ENCODE data around the gene FBXL7. TPM values are rescaled to one million over a fixed set of nuclear protein-coding genes. Genes with fewer than 3 reads are reported as not detected.

Gene FBXL7
- total and polyA plus RNA-seq, 4 donors = 0.24 to 1.4 (median 1.2) TPM

DNA sequence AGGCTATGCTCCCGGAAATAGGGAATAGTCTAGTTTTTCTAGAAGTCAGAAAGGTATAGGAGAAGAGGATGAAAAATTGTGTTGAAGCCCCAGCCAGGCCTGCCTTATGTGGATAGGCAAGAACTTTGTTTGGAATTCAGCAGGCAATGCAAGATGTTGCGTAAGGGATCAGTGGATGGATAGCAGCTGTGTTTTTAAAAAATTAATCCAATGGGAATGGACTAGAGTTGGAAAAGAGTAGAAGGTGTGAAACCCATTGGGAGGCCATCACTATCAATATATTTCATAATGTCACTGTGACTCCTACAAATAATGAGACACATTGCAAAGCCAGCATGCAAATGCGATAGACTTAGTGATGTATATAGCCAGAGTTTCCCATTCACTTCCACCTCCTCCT lies 397.7 kb downstream of the FBXL7 start:
- TF ChIP-seq, protein P1, sequence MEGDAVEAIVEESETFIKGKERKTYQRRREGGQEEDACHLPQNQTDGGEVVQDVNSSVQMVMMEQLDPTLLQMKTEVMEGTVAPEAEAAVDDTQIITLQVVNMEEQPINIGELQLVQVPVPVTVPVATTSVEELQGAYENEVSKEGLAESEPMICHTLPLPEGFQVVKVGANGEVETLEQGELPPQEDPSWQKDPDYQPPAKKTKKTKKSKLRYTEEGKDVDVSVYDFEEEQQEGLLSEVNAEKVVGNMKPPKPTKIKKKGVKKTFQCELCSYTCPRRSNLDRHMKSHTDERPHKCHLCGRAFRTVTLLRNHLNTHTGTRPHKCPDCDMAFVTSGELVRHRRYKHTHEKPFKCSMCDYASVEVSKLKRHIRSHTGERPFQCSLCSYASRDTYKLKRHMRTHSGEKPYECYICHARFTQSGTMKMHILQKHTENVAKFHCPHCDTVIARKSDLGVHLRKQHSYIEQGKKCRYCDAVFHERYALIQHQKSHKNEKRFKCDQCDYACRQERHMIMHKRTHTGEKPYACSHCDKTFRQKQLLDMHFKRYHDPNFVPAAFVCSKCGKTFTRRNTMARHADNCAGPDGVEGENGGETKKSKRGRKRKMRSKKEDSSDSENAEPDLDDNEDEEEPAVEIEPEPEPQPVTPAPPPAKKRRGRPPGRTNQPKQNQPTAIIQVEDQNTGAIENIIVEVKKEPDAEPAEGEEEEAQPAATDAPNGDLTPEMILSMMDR (IDR thresholded peaks at IDR 0.05; ENCODE audit: low read depth, low read length, missing input control) = no peak
- no peak for TF ChIP-seq FOXA1 (IDR thresholded peaks at IDR 0.05)
- TF ChIP-seq, protein P2, sequence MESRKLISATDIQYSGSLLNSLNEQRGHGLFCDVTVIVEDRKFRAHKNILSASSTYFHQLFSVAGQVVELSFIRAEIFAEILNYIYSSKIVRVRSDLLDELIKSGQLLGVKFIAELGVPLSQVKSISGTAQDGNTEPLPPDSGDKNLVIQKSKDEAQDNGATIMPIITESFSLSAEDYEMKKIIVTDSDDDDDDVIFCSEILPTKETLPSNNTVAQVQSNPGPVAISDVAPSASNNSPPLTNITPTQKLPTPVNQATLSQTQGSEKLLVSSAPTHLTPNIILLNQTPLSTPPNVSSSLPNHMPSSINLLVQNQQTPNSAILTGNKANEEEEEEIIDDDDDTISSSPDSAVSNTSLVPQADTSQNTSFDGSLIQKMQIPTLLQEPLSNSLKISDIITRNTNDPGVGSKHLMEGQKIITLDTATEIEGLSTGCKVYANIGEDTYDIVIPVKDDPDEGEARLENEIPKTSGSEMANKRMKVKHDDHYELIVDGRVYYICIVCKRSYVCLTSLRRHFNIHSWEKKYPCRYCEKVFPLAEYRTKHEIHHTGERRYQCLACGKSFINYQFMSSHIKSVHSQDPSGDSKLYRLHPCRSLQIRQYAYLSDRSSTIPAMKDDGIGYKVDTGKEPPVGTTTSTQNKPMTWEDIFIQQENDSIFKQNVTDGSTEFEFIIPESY (IDR thresholded peaks at IDR 0.05) = no peak
- TF ChIP-seq RXRA (IDR thresholded peaks at IDR 0.05) = no peak
- TF ChIP-seq RAD21 (IDR thresholded peaks at IDR 0.05) = no peak
- TF ChIP-seq NR2F2 (IDR thresholded peaks at IDR 0.05) = no peak
- TF ChIP-seq EGR1 (IDR thresholded peaks at IDR 0.05; ENCODE audit: low read depth in 2 of 2) = no peak
- TF ChIP-seq YY1 (IDR thresholded peaks at IDR 0.05) = no peak
- TF ChIP-seq, protein P3, sequence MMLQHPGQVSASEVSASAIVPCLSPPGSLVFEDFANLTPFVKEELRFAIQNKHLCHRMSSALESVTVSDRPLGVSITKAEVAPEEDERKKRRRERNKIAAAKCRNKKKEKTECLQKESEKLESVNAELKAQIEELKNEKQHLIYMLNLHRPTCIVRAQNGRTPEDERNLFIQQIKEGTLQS (IDR thresholded peaks at IDR 0.05) = no peak
- TF ChIP-seq HNF4A (conservative IDR thresholded peaks at IDR 0.05) = no peak
- TF ChIP-seq, protein P4, sequence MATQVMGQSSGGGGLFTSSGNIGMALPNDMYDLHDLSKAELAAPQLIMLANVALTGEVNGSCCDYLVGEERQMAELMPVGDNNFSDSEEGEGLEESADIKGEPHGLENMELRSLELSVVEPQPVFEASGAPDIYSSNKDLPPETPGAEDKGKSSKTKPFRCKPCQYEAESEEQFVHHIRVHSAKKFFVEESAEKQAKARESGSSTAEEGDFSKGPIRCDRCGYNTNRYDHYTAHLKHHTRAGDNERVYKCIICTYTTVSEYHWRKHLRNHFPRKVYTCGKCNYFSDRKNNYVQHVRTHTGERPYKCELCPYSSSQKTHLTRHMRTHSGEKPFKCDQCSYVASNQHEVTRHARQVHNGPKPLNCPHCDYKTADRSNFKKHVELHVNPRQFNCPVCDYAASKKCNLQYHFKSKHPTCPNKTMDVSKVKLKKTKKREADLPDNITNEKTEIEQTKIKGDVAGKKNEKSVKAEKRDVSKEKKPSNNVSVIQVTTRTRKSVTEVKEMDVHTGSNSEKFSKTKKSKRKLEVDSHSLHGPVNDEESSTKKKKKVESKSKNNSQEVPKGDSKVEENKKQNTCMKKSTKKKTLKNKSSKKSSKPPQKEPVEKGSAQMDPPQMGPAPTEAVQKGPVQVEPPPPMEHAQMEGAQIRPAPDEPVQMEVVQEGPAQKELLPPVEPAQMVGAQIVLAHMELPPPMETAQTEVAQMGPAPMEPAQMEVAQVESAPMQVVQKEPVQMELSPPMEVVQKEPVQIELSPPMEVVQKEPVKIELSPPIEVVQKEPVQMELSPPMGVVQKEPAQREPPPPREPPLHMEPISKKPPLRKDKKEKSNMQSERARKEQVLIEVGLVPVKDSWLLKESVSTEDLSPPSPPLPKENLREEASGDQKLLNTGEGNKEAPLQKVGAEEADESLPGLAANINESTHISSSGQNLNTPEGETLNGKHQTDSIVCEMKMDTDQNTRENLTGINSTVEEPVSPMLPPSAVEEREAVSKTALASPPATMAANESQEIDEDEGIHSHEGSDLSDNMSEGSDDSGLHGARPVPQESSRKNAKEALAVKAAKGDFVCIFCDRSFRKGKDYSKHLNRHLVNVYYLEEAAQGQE (IDR thresholded peaks at IDR 0.05) = no peak
- H3K4me3 ChIP-seq (ENCODE audit: low read depth in 1 of 3, low read length in 3 of 3) = no peak overlapping the region

DNA sequence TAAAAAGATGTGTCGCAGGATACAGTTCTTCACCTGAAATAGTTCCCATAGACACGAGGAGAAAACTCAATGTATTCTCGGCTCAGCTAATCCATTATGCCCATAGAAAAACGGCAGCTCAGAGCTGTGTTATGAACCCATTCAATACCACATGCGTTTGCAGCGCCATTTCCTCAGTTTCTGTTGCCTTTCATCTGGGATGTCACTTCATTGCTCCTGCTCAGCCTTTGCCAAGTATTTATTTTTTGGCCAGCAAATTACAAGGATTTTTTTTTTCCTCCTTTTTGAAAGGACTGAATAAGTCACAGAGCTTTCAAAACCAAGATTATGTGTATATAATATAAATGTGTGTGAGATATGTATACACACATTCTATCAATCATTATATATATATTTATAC lies 398.7 kb downstream of the FBXL7 start:
- Histone ChIP-seq H3K27ac (ENCODE audit: low read depth in 1 of 2, low read length in 2 of 2) (no peak overlapping the region), H3K36me3 (ENCODE audit: control insufficient read depth in 4 of 4, insufficient read depth in 3 of 4, low read depth in 1 of 4, low read length in 3 of 4) (no peaks in the 10 kb centered on the region), H3K4me1 (ENCODE audit: control insufficient read depth in 4 of 4, insufficient read depth in 4 of 4, low read length in 3 of 4) (no peaks in the 10 kb centered on the region), H3K9ac (ENCODE audit: low read depth in 1 of 2, low read length in 2 of 2) (no peak overlapping the region), H3K27me3 (ENCODE audit: control insufficient read depth in 4 of 4, insufficient read depth in 4 of 4, low read length in 3 of 4) (no peaks in the 10 kb centered on the region), H3K4me3 (ENCODE audit: low read depth in 1 of 3, low read length in 3 of 3) (no peak overlapping the region), H3K9me3 (ENCODE audit: control insufficient read depth in 4 of 4, low read length in 3 of 4) (no peaks in the 10 kb centered on the region)
- no peak for DNase-seq (ENCODE audit: low spot score)
- 91% methylated on average over 6 of the region's 6 CpGs for WGBS
- TF ChIP-seq TAF1 (conservative IDR thresholded peaks at IDR 0.05) (no peak), JUND (IDR thresholded peaks at IDR 0.05) (no peak), SP1 (IDR thresholded peaks at IDR 0.05) (no peak), YY1 (IDR thresholded peaks at IDR 0.05) (no peak), NR2F2 (IDR thresholded peaks at IDR 0.05) (no peak), FOXA2 (IDR thresholded peaks at IDR 0.05) (no peak), RAD21 (IDR thresholded peaks at IDR 0.05) (no peak), RXRA (IDR thresholded peaks at IDR 0.05) (no peak)
- TF ChIP-seq, protein P3 (IDR thresholded peaks at IDR 0.05) = no peak
- TF ChIP-seq, protein P2 (IDR thresholded peaks at IDR 0.05) = no peak
- TF ChIP-seq, protein P5, sequence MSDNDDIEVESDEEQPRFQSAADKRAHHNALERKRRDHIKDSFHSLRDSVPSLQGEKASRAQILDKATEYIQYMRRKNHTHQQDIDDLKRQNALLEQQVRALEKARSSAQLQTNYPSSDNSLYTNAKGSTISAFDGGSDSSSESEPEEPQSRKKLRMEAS (IDR thresholded peaks at IDR 0.05) = no peak
- TF ChIP-seq, protein P1 (IDR thresholded peaks at IDR 0.05; ENCODE audit: low read depth, low read length, missing input control) = no peak

More for the DNA sequence above, 397.7 kb downstream of the FBXL7 start:
- H3K9ac ChIP-seq (ENCODE audit: low read depth in 1 of 2, low read length in 2 of 2) = no peak overlapping the region
- H3K27ac ChIP-seq (ENCODE audit: low read depth in 1 of 2, low read length in 2 of 2) = no peak overlapping the region
- H3K36me3 ChIP-seq (ENCODE audit: control insufficient read depth in 4 of 4, insufficient read depth in 3 of 4, low read depth in 1 of 4, low read length in 3 of 4) = no peaks in the 10 kb centered on the region
- no peaks in the 10 kb centered on the region for H3K27me3 ChIP-seq (ENCODE audit: control insufficient read depth in 4 of 4, insufficient read depth in 4 of 4, low read length in 3 of 4)
- WGBS = 95% methylated on average over 3 of the region's 3 CpGs
- no peaks in the 10 kb centered on the region for H3K9me3 ChIP-seq (ENCODE audit: control insufficient read depth in 4 of 4, low read length in 3 of 4)
- DNase-seq (ENCODE audit: low spot score) = no peak
- H3K4me1 ChIP-seq (ENCODE audit: control insufficient read depth in 4 of 4, insufficient read depth in 4 of 4, low read length in 3 of 4) = no peaks in the 10 kb centered on the region

All from liver (tissue), 9 donors.